Stimulated activated CD4-positive, alpha-beta T cell treated with anti-CD3 and anti-CD28 coated beads, Interleukin-15, amount 100 ng/mL, for 48 hours (primary cell): ENCODE data around the gene MSN.
"Not testable (repeated sequence)": the region's sequence is repeated elsewhere in the genome, so short reads cannot be mapped to it uniquely, and the experiment has no call there.

Experiments used
- DNase-seq, 2 donors: peaks; one replicate each; pipeline ENCODE4 v3.0.0-alpha.2; 2020; ENCODE audit warnings: low read depth in 2 of 2

Gene MSN

DNA sequence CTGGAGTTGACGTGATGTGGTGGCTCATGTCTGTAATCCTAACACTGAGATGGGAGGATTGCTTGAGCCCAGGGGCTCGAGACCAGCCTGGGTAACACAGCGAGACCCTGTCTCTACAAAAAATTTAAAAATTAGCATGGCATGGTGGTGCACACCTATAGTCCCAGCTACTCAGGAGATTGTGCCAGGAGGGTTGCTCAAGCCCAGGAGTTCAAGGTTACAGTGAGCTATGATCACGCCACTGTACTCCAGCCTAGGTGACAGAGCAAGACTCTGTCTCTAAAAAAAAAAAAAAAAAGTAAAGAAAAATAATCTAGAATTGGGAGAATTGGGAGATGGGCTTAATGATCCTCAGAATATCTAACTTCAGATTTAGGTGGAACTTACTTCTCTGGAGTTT, 51.1 kb downstream of the MSN start:
- DNase-seq, result no peak

DNA sequence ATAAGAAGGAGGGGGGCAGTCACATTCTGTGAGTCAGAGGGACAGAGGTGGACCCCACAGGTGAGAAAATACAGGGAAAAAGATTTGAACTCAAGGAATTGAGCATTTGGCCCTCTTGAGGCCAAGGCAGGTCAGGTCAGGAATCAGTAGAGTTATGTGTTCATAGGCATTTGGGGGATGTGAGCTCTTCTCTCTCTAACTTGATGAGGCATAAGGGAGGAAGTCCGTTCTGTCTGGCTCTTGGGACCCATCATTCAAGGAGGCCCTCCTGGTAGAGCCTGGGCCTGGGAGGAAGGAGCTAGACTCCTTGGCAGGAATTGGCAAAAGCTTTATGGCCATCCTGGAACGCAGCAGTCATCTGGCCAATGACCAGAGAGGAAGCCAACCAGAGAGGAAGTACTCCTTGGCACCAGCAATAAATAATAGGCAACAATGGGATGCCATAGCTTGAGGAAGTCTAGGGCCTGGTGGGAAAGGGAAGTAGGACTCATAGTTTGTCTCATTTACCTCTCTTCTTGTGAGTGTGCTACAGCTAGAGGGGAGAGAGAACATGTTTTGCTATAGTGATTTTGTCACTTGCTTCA, 53.0 kb downstream of the MSN start:
- DNase-seq, result no peak

DNA sequence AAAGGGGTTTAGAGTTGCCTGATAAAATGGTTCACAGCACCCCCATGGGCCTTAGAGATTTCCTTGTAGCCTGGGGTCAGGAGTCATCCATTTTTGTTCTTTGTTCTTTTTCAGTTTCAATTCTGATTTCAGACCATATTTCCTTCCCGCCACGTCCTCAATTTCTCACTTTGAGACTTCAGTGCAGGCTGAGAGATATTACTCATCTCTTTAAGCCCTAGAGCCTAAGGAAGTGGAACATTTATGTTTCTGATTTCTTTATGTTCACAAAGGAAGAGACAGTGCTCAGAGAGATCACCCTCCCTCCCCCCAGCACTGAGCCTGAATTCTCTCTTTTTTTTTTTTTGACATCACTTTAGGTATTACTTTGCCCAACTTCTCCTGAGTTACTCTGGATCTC, 56.3 kb downstream of the MSN start:
- DNase-seq, result peak in 1 of 2 donors; percentile 36

DNA sequence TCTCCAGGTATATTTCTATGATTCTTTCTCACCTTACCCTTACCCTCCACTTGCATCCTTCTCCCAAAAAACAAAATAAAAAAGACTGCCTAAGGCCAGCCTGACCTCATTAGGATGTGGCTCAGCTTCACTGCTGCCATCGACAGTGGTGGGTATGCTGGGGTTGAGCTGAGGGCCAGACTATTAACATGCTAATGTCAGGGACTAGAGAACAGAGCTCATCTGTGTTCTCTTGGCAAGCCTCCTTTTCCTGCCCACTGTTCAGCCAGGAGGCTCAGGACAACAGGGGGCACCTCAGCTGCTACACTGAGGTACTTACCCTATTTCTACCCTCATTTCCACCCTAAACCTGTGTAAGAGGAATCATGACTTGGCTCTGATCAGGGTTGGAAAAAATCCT, 59.3 kb downstream of the MSN start:
- no peak for DNase-seq

DNA sequence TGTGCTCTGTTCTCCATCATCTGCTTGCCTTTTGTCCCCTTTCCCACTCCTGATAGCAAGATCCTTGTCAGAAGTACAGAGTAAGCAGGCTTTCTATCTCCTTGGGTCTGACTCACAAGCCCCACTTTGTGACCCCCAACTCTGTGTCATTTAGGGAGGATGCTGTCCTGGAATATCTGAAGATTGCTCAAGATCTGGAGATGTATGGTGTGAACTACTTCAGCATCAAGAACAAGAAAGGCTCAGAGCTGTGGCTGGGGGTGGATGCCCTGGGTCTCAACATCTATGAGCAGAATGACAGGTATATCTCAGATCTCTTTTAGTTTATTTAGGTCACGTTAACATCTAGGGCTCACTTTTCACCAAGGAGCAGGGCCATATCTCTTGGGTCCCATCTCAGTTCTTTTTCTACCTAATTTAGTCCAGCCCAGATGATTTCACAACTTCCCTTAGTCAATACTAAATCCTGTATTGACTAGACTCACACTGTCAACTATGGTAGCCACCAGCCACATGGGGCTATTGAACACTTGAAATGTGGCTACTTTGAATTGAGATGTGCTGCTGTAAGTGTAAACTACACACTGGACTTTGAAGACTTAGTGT, 64.3 kb downstream of the MSN start:
- no peak for DNase-seq

DNA sequence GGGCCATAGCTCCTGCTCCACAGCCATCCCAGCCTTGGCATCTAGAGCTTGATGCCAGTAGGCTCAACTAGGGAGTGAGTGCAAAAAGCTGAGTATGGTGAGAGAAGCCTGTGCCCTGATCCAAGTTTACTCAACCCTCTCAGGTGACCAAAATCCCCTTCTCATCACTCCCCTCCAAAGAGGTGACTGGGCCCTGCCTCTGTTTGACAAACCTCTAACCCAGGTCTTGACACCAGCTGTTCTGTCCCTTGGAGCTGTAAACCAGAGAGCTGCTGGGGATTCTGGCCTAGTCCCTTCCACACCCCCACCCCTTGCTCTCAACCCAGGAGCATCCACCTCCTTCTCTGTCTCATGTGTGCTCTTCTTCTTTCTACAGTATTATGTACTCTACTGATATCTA, 73.5 kb downstream of the MSN start:
- DNase-seq, result no peak

DNA sequence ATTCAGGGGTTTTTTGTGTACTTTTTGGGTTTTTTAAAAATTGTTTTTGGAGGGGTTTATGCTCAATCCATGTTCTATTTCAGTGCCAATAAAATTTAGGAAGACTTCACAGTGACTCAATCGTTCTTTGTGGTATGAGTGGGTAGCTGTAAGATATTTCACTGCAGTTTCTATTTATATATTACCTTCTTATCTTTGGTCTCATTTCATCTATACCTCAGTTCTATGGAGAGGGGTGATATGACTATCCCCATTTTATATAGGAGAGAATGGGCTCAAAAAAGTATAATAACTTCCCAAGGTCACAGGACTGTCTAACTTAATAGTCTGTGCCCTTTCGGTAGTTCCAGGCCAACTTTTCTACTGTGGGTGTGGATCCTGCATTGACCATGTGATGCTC, 74.4 kb downstream of the MSN start:
- no peak for DNase-seq

DNA sequence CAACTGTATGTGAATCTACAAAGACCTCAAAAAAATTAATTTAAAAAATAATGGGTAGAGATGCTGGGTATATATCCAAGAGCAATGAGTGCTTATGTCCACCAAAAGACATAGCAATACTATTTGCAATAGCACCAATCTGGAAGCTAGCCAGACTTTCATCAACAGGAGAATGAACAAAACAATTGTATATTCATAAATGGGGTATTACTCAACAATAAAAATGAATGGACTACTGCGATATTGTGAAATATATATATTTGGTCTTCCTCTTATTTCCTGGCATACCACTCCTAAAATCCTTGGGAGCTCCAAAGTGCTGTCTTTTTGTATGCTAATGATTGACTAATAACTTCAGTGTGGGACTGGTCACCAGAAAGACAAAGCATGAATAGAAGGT, 77.5 kb downstream of the MSN start:
- no peak for DNase-seq

DNA sequence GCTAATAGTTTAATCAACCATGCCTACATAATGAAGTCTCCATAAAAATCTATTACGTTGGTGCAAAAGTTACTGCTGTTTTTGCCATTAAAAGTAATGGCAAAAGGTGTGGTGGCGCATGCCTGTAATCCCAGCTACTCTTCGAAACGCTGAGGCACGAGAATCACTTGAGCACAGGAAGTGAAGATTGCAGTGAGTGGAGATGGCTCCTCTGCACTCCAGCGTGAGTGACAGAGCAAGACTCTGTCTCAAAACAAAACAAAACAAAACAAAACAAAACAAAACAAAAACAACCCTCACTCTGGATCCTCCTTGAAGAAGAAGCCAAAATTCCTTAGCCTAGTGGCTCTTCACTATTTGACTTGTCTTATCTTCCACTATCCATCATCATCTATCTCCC, 78.0 kb downstream of the MSN start:
- DNase-seq, result no peak

DNA sequence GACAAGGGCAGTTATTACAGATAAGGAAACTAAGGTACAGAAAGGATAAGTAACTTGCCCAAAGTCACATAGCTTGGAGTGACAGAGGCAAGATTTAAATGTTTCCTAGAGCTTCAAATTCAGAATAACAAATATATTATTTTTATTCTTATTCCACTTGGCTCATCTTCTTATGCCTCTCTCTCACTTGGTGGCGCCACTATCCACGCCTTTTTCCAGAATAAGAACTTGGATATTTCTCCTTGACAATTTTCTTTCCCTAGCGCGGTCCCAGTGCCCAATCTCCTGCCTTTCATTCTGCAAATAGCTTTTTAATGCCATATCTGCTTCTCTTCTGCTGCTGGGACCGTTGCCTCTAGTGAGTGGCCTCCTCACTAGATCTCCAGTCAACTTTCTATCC, 78.5 kb downstream of the MSN start:
- no peak for DNase-seq

DNA sequence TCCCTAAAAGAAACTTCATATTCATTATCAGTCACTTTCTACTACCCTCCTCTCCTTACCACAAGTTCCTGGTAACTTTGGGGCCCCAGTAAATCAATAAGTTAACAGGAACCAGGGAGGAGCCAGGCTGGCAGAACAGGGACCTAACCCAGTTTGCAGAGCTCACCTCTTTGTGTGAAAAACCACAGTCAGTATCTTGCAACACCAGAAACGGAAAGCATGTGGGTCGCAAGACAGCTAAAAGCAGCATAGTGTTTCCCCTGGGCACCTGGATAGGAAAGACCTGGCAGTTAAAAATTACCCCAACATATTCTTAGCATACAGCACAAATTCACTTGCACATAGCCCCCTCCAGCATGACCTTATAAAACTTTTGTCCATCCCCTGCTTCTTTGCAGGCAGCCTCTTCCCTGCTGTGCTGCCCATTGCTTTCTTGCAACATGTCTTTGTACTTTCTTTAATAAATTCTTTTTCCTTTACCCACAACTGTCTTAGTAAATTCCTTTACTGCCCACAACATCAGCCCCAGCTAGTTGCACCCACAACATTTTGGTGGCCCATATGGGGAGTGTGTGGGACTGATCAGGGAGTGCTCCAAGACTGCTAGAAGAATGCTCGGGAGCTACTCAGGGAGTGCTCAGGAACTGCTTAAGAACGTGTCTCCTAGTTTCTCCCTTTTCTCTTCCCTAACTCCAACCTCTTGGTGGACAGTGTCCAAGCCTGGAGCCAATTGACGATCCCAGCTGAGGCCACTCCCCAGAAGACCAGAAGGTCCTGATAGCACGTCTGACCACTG, 83.4 kb downstream of the MSN start:
- DNase-seq, result peak in 1 of 2 donors; percentile 13

DNA sequence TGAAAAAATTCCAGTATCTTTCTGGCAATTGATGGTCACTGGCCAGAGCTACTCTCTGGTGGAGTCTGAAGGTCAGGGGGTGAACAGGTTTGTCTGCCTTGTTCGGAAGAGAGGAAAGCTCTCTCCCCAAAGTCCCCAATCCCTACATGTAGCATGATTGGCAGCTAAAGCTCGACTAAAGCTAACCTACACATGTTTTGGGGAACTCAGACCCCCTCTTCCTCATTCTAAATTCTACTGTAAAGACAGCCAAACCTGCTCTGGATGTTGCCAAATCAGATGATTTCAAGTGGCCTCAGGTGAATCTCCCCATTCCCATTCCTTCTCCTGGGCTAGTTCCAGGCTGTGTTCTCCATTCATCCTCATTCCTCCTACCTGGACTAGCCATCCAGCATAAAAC, 84.1 kb downstream of the MSN start:
- no peak for DNase-seq

DNA sequence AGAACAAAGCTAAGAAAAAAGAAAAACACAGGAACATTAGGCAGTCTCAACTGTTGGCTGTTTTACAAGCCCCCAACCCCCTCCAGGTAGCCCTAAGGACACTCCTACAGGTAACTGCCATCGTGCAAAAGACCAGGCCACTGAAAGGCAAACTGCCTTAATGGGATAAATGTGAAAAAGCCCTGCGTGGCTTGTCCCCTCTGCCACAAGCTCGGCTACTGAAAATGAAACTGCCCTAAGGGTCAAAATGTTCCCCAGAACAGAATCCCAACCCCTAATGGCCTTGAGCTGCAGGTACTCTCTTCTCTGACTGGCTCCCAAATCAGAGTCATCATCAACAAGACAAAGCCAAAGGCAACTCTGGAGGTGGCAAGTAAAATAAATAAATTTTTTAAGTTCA, 84.8 kb downstream of the MSN start:
- DNase-seq, result no peak

DNA sequence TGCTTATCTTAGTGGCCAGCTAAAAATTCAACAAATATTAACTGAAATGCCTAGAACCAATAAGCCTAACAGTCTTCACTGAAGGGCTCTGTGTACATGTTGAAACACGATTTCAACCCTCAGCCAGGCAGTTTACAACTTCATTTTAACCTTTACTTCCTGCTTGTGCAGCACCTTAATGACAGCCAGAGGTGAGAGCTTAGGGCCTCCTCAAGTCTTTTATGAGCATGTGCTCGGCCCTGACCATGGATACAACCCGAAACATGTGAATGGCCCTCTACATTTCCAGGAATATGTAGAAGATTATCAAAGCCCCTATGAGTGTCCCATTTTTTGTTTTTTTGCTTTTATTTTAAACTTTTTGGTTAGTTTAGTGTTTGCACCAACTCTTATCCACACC, 88.3 kb downstream of the MSN start:
- no peak for DNase-seq

DNA sequence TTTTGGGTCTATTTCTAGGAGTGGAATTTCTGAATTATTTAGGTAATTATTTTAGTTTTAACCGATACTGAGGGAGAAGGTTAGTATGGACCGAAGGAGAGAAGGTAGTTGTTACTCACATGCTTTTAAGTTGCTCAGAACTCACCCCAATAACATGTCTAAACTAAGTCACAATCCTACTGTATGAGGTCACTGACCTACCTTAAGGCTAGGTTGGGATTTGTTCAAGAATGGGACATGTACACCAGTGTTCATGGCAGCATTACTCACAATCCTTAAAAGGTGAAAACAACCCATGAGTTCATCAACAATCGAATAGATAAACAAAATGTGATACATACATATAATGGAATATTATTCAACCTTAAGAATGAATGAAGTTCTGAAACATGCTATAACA, 90.5 kb downstream of the MSN start:
- DNase-seq, result no peak

DNA sequence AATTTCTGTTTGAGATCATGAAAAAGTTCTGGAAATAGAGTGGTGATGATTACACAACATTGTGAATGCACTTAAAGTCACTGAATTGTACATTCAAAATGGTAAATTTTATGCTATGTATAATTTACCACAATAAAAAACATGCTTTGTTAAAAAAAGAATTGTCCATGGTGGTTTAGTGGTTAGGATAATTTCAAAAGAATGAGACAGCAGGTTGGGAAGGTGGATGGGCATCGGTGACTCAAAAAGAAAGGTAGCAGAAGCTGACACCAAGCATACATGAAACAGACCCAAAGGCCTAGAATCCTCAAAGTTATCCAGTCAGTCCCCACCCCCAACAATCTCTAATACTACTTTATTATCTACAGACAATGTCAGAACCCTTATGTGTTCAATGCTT, 91.1 kb downstream of the MSN start:
- DNase-seq, result no peak

DNA sequence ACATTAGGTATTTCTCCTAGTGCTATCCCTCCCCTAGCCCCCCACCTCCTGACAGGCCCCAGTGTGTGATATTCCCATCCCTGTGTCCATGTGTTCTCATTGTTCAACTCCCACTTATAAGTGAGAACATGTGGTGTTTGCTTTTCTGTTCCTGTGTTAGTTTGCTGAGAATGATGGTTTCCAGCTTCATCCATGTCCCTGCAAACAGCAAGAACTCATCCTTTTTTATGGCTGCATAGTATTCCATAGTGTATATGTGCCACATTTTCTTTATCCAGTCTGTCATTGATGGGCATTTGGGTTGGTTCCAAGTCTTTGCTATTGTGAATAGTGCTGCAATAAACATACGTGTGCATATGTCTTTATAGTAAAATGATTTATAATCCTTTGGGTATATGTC, 92.1 kb downstream of the MSN start:
- not testable (repeated sequence) for DNase-seq

DNA sequence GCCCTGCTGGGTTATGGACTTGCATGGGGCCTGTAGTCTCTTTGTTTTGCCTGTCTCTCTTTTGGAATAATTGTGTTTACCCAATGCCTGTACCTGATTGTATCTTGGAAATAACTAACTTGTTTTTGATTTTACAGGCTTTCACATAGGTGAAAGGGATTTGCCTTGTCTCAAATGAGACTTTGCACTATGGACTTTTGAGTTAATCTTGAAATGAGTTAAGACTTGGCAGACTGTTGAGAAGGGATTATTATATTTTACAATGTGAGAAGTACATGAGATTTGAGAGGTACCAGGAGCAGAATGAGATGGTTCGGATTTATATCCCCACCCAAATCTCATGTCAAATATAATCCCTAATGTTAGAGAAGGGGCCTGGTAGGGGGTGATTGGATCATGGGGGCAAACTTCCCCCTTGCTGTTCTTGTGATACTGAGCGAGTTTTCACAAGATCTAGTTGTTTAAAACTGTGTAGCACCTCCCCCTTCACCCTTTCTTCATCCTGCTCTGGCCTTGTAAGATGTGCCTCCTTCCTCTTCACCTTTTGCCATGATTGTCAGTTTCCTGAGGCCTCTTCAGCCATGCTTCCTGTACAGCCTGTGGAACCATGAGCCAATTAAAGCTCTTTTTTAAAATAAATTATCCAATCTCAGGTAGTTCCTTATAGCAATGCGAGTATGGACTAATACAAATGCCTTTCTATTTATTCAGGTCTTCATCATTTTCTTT, 102.3 kb downstream of the MSN start:
- DNase-seq, result no peak

DNA sequence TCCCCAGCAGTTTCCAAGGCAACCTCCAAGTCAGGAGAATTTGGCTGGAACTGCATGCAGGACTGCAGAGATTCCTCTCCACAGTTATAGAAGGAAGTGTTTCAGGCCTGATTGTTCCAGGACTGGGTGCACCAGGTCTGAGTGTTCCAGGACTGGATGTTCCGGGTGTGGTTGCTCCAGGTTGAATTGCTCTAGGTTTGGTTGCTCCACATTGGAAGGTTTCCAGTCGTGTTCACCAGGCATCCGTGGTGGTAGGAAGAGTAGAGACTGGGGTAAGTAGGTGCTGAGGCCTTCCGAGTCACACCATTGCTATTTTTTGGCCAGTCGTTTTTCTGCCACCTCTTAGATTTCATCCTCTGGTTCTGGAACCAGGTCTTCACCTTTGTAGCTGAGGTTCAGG, 105.4 kb downstream of the MSN start:
- no peak for DNase-seq

DNA sequence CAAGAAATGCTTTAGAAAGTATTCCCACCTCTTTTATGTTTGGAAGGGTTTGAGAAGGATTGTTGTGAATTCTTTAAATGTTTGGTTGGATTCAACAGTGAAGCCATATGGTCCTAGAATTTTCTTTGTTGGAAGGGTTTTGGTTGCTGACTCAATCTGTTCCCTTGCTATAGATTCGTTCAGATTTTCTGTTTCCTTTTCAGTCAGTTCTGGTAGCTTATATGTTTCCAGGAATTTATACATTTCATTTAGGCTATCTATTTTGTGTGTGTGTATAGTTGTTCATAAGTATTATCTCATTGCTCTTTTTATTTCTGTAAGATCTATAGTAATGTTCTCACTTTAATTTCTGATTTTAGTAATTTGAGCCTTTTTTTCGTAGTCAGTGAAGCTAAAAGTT, 114.4 kb downstream of the MSN start:
- DNase-seq, result no peak

DNA sequence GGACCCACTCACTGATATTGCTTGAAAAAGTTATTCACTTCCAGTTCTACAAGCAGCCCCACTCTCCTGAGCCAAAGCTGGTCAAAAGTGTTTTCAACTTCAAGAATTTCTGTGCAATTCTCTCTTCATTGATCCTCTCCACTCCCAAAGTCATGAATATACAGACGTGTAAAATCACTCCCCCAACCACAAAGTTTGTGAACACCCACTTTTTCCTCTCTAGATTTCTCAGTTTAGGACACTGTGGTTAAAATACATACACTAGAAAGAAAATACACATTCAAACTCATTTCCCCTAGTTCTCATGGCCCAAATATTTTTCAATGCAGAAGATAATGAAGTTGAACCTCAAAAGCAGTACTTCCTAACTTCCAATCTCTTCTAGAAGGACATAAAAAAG, 116.3 kb downstream of the MSN start:
- no peak for DNase-seq
